ENCODE data around the gene PPARD. TPM values are rescaled to one million over a fixed set of nuclear protein-coding genes. Genes with fewer than 3 reads are reported as not detected.
A peak's percentile ranks its signal among the peaks of the same experiment; 100 is the strongest.

The PPARD gene
- total and polyA plus RNA-seq, 2 of the 13 experiments (the other 11 are each of a cell fraction or from before 2014, with no cell fraction given) = 6.1 to 13.3 TPM

DNA sequence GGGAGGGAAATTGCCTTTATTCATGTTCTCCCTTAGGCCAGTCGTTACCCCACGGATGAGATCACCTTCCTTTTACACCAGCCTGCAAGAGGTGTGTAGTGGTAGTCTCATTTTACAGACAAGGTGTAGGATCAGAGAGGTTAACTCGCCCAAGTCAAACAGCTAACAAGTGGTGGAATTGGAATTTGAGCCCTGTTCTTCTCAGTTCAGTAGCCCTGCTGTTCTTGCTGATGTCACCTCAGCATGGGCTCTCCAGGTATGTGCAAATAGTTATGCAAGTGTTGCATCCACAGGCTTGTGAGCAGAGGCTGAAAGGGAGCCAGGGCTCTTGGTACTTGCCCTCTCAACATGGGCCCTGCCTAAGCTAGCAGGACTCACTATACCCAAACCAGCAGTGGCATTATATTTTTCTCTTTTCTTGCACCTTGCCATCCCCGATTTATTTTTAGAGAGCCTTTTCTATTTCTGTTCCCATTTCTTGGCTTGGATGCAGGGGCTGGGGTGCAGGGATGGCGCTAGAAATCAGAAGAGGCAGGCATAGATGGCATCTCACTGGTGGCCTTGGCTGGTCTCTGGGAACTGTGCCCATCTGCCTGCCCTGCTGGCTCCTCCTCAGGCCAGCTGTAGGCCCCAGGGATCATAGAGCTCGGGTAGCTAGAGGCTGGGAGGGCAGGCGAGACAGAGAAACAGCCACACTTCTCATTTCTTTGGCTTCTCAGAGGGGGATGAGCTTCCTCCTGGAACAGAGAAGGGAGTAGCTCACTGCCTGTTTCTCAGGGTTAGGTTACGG, 18.2 kb downstream of the PPARD start (continued):
- TF ChIP-seq, protein P1, sequence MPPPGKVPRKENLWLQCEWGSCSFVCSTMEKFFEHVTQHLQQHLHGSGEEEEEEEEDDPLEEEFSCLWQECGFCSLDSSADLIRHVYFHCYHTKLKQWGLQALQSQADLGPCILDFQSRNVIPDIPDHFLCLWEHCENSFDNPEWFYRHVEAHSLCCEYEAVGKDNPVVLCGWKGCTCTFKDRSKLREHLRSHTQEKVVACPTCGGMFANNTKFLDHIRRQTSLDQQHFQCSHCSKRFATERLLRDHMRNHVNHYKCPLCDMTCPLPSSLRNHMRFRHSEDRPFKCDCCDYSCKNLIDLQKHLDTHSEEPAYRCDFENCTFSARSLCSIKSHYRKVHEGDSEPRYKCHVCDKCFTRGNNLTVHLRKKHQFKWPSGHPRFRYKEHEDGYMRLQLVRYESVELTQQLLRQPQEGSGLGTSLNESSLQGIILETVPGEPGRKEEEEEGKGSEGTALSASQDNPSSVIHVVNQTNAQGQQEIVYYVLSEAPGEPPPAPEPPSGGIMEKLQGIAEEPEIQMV (CRISPR knock-in tag; IDR thresholded peaks at IDR 0.05; ENCODE audit: low read depth) = peak; percentile 42; the same call in 1 of the 2 replicates
- no peak; the same call in 1 of the 2 replicates for TF ChIP-seq AKAP8 (CRISPR knock-in tag; IDR thresholded peaks at IDR 0.05)
- TF ChIP-seq ZNF232 (CRISPR knock-in tag; IDR thresholded peaks at IDR 0.05; ENCODE audit: borderline replicate concordance) = 0 out of 2 replicates have a peak, but pooled peaks have one; percentile 53
- no peak for TF ChIP-seq HNRNPH1 (optimal IDR thresholded peaks at IDR 0.05; ENCODE audit: low read depth, low read length)
- peak; percentile 64; the same call in 1 of the 2 replicates for TF ChIP-seq POGZ (CRISPR knock-in tag; IDR thresholded peaks at IDR 0.05)
- no peak for TF ChIP-seq GTF3A (CRISPR knock-in tag; conservative IDR thresholded peaks at IDR 0.05)
- TF ChIP-seq RBM22 (optimal IDR thresholded peaks at IDR 0.05; ENCODE audit: low read length) = peak; percentile 87
- no peak for TF ChIP-seq ZNF652 (CRISPR knock-in tag; IDR thresholded peaks at IDR 0.05; ENCODE audit: borderline replicate concordance, low read depth)
- TF ChIP-seq, protein P2, sequence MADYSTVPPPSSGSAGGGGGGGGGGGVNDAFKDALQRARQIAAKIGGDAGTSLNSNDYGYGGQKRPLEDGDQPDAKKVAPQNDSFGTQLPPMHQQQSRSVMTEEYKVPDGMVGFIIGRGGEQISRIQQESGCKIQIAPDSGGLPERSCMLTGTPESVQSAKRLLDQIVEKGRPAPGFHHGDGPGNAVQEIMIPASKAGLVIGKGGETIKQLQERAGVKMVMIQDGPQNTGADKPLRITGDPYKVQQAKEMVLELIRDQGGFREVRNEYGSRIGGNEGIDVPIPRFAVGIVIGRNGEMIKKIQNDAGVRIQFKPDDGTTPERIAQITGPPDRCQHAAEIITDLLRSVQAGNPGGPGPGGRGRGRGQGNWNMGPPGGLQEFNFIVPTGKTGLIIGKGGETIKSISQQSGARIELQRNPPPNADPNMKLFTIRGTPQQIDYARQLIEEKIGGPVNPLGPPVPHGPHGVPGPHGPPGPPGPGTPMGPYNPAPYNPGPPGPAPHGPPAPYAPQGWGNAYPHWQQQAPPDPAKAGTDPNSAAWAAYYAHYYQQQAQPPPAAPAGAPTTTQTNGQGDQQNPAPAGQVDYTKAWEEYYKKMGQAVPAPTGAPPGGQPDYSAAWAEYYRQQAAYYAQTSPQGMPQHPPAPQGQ (CRISPR knock-in tag; IDR thresholded peaks at IDR 0.05; ENCODE audit: borderline replicate concordance) = 0 out of 2 replicates have a peak, but pooled peaks have one; percentile 24
- no peak for TF ChIP-seq TBP (CRISPR knock-in tag; IDR thresholded peaks at IDR 0.05)
- TF ChIP-seq NPAS2 (CRISPR knock-in tag; IDR thresholded peaks at IDR 0.05; ENCODE audit: borderline replicate concordance) = no peak
- TF ChIP-seq, protein P3, sequence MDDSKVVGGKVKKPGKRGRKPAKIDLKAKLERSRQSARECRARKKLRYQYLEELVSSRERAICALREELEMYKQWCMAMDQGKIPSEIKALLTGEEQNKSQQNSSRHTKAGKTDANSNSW (CRISPR knock-in tag; IDR thresholded peaks at IDR 0.05; ENCODE audit: borderline replicate concordance) = no peak
- peak; percentile 91 for TF ChIP-seq ZNF761 (CRISPR knock-in tag; conservative IDR thresholded peaks at IDR 0.05)
- peak; percentile 68 for TF ChIP-seq GATAD1 (CRISPR knock-in tag; IDR thresholded peaks at IDR 0.05)
- no peak for TF ChIP-seq ZNF17 (CRISPR knock-in tag; IDR thresholded peaks at IDR 0.05)
- TF ChIP-seq ELF1 (CRISPR knock-in tag; IDR thresholded peaks at IDR 0.05) = peak; percentile 34; the same call in 1 of the 2 replicates
- no peak for TF ChIP-seq KDM6A (CRISPR knock-in tag; IDR thresholded peaks at IDR 0.05; ENCODE audit: low read depth)
- no peak for TF ChIP-seq ZNF850 (CRISPR knock-in tag; conservative IDR thresholded peaks at IDR 0.05)
- TF ChIP-seq, protein P4, sequence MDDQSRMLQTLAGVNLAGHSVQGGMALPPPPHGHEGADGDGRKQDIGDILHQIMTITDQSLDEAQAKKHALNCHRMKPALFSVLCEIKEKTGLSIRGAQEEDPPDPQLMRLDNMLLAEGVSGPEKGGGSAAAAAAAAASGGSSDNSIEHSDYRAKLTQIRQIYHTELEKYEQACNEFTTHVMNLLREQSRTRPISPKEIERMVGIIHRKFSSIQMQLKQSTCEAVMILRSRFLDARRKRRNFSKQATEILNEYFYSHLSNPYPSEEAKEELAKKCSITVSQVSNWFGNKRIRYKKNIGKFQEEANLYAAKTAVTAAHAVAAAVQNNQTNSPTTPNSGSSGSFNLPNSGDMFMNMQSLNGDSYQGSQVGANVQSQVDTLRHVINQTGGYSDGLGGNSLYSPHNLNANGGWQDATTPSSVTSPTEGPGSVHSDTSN (CRISPR knock-in tag; IDR thresholded peaks at IDR 0.05; ENCODE audit: borderline replicate concordance) = no peak
- no peak for TF ChIP-seq ZFP90 (CRISPR knock-in tag; IDR thresholded peaks at IDR 0.05; ENCODE audit: borderline replicate concordance)
- TF ChIP-seq, protein P5, sequence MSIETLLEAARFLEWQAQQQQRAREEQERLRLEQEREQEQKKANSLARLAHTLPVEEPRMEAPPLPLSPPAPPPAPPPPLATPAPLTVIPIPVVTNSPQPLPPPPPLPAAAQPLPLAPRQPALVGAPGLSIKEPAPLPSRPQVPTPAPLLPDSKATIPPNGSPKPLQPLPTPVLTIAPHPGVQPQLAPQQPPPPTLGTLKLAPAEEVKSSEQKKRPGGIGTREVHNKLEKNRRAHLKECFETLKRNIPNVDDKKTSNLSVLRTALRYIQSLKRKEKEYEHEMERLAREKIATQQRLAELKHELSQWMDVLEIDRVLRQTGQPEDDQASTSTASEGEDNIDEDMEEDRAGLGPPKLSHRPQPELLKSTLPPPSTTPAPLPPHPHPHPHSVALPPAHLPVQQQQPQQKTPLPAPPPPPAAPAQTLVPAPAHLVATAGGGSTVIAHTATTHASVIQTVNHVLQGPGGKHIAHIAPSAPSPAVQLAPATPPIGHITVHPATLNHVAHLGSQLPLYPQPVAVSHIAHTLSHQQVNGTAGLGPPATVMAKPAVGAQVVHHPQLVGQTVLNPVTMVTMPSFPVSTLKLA (IDR thresholded peaks at IDR 0.05) = no peak; the same call in 1 of the 2 replicates
- TF ChIP-seq NCOA5 (CRISPR knock-in tag; IDR thresholded peaks at IDR 0.05) = no peak
- TF ChIP-seq GFI1 (CRISPR knock-in tag; IDR thresholded peaks at IDR 0.05; ENCODE audit: borderline replicate concordance) = no peak
- TF ChIP-seq ZNF605 (CRISPR knock-in tag; IDR thresholded peaks at IDR 0.05) = 0 out of 2 replicates have a peak, but pooled peaks have one; percentile 37

Data from HepG2 (cell line).